Liver (tissue), 9 donors: ENCODE results near the gene SLMAP. TPM values are rescaled to one million over a fixed set of nuclear protein-coding genes. Genes with fewer than 3 reads are reported as not detected.

Experiments
- DNase-seq: peaks from one replicate; pipeline ENCODE4 v3.0.0-alpha.2; 2017; ENCODE audit warnings: low spot score
- H3K27ac ChIP-seq, 2 donors: one replicate each; pipeline ENCODE4 v1.7.0; 2013; ENCODE audit warnings: inconsistent platforms in 2 of 2, low read length in 2 of 2, control low read depth in 1 of 2, low read depth in 1 of 2, mild to moderate bottlenecking in 1 of 2
- H3K27me3 ChIP-seq, 4 donors: one replicate each; pipeline versions ENCODE4 v1.6.1 to v1.7.0; 2013; ENCODE audit warnings: low read length in 3 of 4, inconsistent platforms in 1 of 4, mild to moderate bottlenecking in 1 of 4, moderate library complexity in 1 of 4; ENCODE audit not compliant: control insufficient read depth in 4 of 4, insufficient read depth in 4 of 4
- H3K36me3 ChIP-seq, 4 donors: one replicate each; pipeline versions ENCODE4 v1.6.1 to v1.7.0; 2013; ENCODE audit warnings: low read length in 3 of 4, mild to moderate bottlenecking in 3 of 4, low read depth in 1 of 4, moderate library complexity in 1 of 4; ENCODE audit not compliant: control insufficient read depth in 4 of 4, insufficient read depth in 3 of 4
- H3K4me1 ChIP-seq, 4 donors: one replicate each; pipeline versions ENCODE4 v1.6.1 to v1.7.0; 2013; ENCODE audit warnings: low read length in 3 of 4, mild to moderate bottlenecking in 3 of 4, moderate library complexity in 1 of 4; ENCODE audit not compliant: control insufficient read depth in 4 of 4, insufficient read depth in 4 of 4
- H3K4me3 ChIP-seq, 3 donors: one replicate each; pipeline versions ENCODE4 v1.6.1 to v1.7.0; 2013; ENCODE audit warnings: low read length in 3 of 3, control low read depth in 1 of 3, low read depth in 1 of 3, mild to moderate bottlenecking in 1 of 3
- H3K9ac ChIP-seq, 2 donors: one replicate each; pipeline ENCODE4 v1.7.0; 2013; ENCODE audit warnings: low read length in 2 of 2, mild to moderate bottlenecking in 2 of 2, moderate library complexity in 2 of 2, control low read depth in 1 of 2, low read depth in 1 of 2
- H3K9me3 ChIP-seq, 4 donors: one replicate each; pipeline versions ENCODE4 v1.6.1 to v1.7.0; 2013; ENCODE audit warnings: low read length in 3 of 4; ENCODE audit not compliant: control insufficient read depth in 4 of 4
- ATF3 ChIP-seq: IDR thresholded peaks from 2 replicates; pipeline ENCODE4 v1.6.1; 2016; ENCODE audit warnings: antibody characterized with exemption
- EGR1 ChIP-seq, 2 donors: IDR thresholded peaks; 2 replicates each; pipeline ENCODE4 v1.6.1; 2016 to 2018; ENCODE audit warnings: antibody characterized with exemption in 2 of 2, low read depth in 2 of 2
- FOXA1 ChIP-seq: IDR thresholded peaks from 2 replicates; pipeline ENCODE4 v1.6.1; 2016; ENCODE audit warnings: antibody characterized with exemption
- FOXA2 ChIP-seq: IDR thresholded peaks from 2 replicates; pipeline ENCODE4 v1.6.1; 2016; ENCODE audit warnings: antibody characterized with exemption
- GABPA ChIP-seq, 2 donors: IDR thresholded peaks in 1 of 2; conservative IDR thresholded peaks in 1 of 2; 2 replicates each; pipeline ENCODE4 v1.6.1; 2016; ENCODE audit warnings: antibody characterized with exemption in 2 of 2, mild to moderate bottlenecking in 1 of 2, moderate library complexity in 1 of 2
- HNF4A ChIP-seq, 2 donors: conservative IDR thresholded peaks; 2 replicates each; pipeline ENCODE4 v1.6.1; 2016; ENCODE audit warnings: antibody characterized with exemption in 2 of 2, mild to moderate bottlenecking in 2 of 2
- HNF4G ChIP-seq: IDR thresholded peaks from 2 replicates; pipeline ENCODE4 v1.6.1; 2016; ENCODE audit warnings: antibody characterized with exemption
- JUND ChIP-seq, 2 donors: IDR thresholded peaks; 2 replicates each; pipeline ENCODE4 v1.6.1; 2016; ENCODE audit warnings: antibody characterized with exemption in 2 of 2
- NR2F2 ChIP-seq: IDR thresholded peaks from 2 replicates; pipeline ENCODE4 v1.6.1; 2016; ENCODE audit warnings: antibody characterized with exemption
- RAD21 ChIP-seq, 2 donors: IDR thresholded peaks; 2 replicates each; pipeline ENCODE4 v1.6.1; 2016; ENCODE audit warnings: antibody characterized with exemption in 2 of 2, mild to moderate bottlenecking in 2 of 2
- RXRA ChIP-seq, 2 donors: IDR thresholded peaks; 2 replicates each; pipeline ENCODE4 v1.6.1; 2017 to 2018; ENCODE audit warnings: antibody characterized with exemption in 2 of 2, mild to moderate bottlenecking in 1 of 2
- SP1 ChIP-seq: IDR thresholded peaks from 2 replicates; pipeline ENCODE4 v1.6.1; 2018; ENCODE audit warnings: antibody characterized with exemption, mild to moderate bottlenecking
- TAF1 ChIP-seq: conservative IDR thresholded peaks from 2 replicates; pipeline ENCODE4 v1.6.1; 2016; ENCODE audit warnings: antibody characterized with exemption, mild to moderate bottlenecking
- YY1 ChIP-seq: IDR thresholded peaks from 2 replicates; pipeline ENCODE4 v1.6.1; 2016; ENCODE audit warnings: antibody characterized with exemption, mild to moderate bottlenecking
- ZBTB33 ChIP-seq: IDR thresholded peaks from 2 replicates; pipeline ENCODE4 v1.6.1; 2016; ENCODE audit warnings: antibody characterized with exemption
- WGBS: extraction: QIAGEN DNeasy Blood & Tissue Kit; methylation state at CpG from one replicate; pipeline ENCODE4 v1.1.7; 2013; 5-methylcytosine and 5-hydroxymethylcytosine counted together
- polyA plus RNA-seq, 2 donors: library from polyadenylated mRNA; stranded (reverse) in 1 of 2; unstranded in 1 of 2; fragments of 200-250 nt in 1 of 2; fragments of >200 nt in 1 of 2; fragmentation: Nextera tagmentation in 1 of 2; extraction: Ambion mirVana in 1 of 2; gene quantifications; one replicate each; pipeline versions ENCODE4 v1.2.1 to v1.2.3, GENCODE V29; 2013 to 2015
- total RNA-seq, 2 donors: library from RNA; depleted of rRNA; stranded (reverse); fragments of >200 nt; gene quantifications; one replicate each; pipeline ENCODE4 v1.2.3, GENCODE V29; 2014
- TF ChIP-seq, protein P1 (sequence below): IDR thresholded peaks from 2 replicates; pipeline ENCODE4 v1.6.1; 2016; ENCODE audit warnings: antibody characterized with exemption, mild to moderate bottlenecking
- TF ChIP-seq, protein P2 (sequence below): fragments of 150-350 bp; IDR thresholded peaks from 2 replicates; pipeline ENCODE4 v1.5.1; 2017; ENCODE audit warnings: improper control_type of control experiment, low read depth, low read length; ENCODE audit not compliant: missing input control
- donor health status: healthy.
- donor health status: healthy.
- donor health status: healthy.
- donor health status: healthy.
- donor health status: healthy.

Gene SLMAP
- total and polyA plus RNA-seq, 4 donors: 10.2 to 37.8 (median 19.4) TPM

DNA sequence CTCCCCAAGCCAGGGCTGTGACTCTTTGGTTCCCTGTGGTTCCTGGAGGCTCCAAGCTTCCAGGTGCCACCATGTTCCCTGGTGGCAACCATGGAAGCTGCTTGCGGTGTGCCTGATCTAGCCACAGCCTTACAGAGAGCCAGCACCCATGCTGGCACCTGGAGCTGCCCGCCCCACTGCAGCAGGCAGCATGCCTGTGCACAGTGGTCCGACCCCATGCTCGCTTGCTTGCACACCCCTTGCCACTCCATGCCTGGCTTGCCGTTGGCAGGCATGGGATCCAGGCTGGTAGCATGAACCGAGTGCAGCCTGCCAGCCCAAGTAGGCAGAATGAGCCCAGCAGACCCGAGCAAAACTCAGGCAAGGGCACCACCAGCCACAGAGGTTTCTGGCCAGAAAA lies 53.9 kb downstream of the SLMAP start:
- Histone ChIP-seq H3K27me3 (no peaks in the 10 kb centered on the region), H3K4me1 (peaks cover 0 to 7% (median 3%) of the 10 kb centered on the region in 4 donors), H3K27ac (no peak overlapping the region), H3K4me3 (no peak overlapping the region), H3K9ac (no peak overlapping the region), H3K36me3 (no peaks in the 10 kb centered on the region), H3K9me3 (no peaks in the 10 kb centered on the region)
- DNase-seq: no peak
- TF ChIP-seq HNF4G: no peak
- TF ChIP-seq ATF3: no peak
- TF ChIP-seq EGR1 (IDR thresholded peaks at IDR 0.05; ENCODE audit: low read depth in 2 of 2): no peak
- TF ChIP-seq ZBTB33: no peak
- no peak for TF ChIP-seq TAF1
- WGBS: 97% methylated on average over 7 of the region's 7 CpGs

- Histone ChIP-seq H3K27me3 (no peaks in the 10 kb centered on the region), H3K4me3 (no peak overlapping the region), H3K9ac (no peak overlapping the region), H3K27ac (no peak overlapping the region), H3K4me1 (peaks cover 0 to 7% (median 3%) of the 10 kb centered on the region in 4 donors), H3K9me3 (no peaks in the 10 kb centered on the region), H3K36me3 (no peaks in the 10 kb centered on the region)
- 72% methylated on average over 9 of the region's 9 CpGs for WGBS
- TF ChIP-seq EGR1 (IDR thresholded peaks at IDR 0.05; ENCODE audit: low read depth in 2 of 2): no peak
- peak; percentile 35 to 50 for TF ChIP-seq HNF4A (conservative IDR thresholded peaks at IDR 0.05)
- no peak for TF ChIP-seq GABPA (IDR thresholded peaks at IDR 0.05 in 1 of 2, conservative IDR thresholded peaks at IDR 0.05 in 1 of 2)
- no peak for DNase-seq
Observed at GRCh38 chr3:57810471-57811137, 54.5 kb downstream of the SLMAP start.

DNA sequence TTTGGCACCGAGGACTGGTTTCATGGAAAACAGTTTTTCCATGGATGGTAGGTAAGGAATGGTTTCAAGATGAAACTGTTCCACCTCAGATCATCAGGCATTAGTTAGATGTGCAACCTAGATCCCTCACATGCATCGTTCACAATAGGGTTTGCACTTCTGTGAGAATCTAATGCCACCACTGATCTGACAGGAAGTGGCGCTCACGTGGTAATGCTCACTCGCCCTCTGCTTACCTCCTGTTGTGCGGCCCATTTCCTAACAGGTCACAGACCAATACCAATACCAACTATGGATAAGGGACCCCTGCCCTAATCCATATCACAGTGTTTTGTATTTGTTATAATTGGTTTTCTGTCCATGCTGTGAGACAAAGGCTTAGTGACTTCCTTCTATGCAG lies 58.9 kb downstream of the SLMAP start:
- Histone ChIP-seq H3K36me3 (no peaks in the 10 kb centered on the region), H3K27me3 (no peaks in the 10 kb centered on the region), H3K9me3 (no peaks in the 10 kb centered on the region), H3K27ac (no peak overlapping the region), H3K4me3 (no peak overlapping the region), H3K4me1 (peaks cover 0 to 7% (median 6%) of the 10 kb centered on the region in 4 donors), H3K9ac (no peak overlapping the region)
- TF ChIP-seq RAD21 (IDR thresholded peaks at IDR 0.05) (no peak), TAF1 (no peak), FOXA2 (no peak), ATF3 (no peak), GABPA (IDR thresholded peaks at IDR 0.05 in 1 of 2, conservative IDR thresholded peaks at IDR 0.05 in 1 of 2) (no peak), EGR1 (IDR thresholded peaks at IDR 0.05; ENCODE audit: low read depth in 2 of 2) (no peak), YY1 (no peak), RXRA (IDR thresholded peaks at IDR 0.05) (no peak), FOXA1 (no peak), ZBTB33 (no peak), HNF4G (no peak), NR2F2 (no peak), SP1 (no peak), JUND (IDR thresholded peaks at IDR 0.05) (no peak)
- TF ChIP-seq, protein P1, sequence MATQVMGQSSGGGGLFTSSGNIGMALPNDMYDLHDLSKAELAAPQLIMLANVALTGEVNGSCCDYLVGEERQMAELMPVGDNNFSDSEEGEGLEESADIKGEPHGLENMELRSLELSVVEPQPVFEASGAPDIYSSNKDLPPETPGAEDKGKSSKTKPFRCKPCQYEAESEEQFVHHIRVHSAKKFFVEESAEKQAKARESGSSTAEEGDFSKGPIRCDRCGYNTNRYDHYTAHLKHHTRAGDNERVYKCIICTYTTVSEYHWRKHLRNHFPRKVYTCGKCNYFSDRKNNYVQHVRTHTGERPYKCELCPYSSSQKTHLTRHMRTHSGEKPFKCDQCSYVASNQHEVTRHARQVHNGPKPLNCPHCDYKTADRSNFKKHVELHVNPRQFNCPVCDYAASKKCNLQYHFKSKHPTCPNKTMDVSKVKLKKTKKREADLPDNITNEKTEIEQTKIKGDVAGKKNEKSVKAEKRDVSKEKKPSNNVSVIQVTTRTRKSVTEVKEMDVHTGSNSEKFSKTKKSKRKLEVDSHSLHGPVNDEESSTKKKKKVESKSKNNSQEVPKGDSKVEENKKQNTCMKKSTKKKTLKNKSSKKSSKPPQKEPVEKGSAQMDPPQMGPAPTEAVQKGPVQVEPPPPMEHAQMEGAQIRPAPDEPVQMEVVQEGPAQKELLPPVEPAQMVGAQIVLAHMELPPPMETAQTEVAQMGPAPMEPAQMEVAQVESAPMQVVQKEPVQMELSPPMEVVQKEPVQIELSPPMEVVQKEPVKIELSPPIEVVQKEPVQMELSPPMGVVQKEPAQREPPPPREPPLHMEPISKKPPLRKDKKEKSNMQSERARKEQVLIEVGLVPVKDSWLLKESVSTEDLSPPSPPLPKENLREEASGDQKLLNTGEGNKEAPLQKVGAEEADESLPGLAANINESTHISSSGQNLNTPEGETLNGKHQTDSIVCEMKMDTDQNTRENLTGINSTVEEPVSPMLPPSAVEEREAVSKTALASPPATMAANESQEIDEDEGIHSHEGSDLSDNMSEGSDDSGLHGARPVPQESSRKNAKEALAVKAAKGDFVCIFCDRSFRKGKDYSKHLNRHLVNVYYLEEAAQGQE: no peak
- TF ChIP-seq, protein P2, sequence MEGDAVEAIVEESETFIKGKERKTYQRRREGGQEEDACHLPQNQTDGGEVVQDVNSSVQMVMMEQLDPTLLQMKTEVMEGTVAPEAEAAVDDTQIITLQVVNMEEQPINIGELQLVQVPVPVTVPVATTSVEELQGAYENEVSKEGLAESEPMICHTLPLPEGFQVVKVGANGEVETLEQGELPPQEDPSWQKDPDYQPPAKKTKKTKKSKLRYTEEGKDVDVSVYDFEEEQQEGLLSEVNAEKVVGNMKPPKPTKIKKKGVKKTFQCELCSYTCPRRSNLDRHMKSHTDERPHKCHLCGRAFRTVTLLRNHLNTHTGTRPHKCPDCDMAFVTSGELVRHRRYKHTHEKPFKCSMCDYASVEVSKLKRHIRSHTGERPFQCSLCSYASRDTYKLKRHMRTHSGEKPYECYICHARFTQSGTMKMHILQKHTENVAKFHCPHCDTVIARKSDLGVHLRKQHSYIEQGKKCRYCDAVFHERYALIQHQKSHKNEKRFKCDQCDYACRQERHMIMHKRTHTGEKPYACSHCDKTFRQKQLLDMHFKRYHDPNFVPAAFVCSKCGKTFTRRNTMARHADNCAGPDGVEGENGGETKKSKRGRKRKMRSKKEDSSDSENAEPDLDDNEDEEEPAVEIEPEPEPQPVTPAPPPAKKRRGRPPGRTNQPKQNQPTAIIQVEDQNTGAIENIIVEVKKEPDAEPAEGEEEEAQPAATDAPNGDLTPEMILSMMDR: no peak
- WGBS: 81% methylated on average over 6 of the region's 6 CpGs
- DNase-seq: no peak
